Measurements from ENCODE around the gene FBXO42. TPM values are rescaled to one million over a fixed set of nuclear protein-coding genes. Genes with fewer than 3 reads are reported as not detected.
"Not testable (repeated sequence)": the region's sequence is repeated elsewhere in the genome, so short reads cannot be mapped to it uniquely, and the experiment has no call there.

Gene FBXO42
- total RNA-seq, 1 experiment from 2014 or later, result 11.3 TPM

DNA sequence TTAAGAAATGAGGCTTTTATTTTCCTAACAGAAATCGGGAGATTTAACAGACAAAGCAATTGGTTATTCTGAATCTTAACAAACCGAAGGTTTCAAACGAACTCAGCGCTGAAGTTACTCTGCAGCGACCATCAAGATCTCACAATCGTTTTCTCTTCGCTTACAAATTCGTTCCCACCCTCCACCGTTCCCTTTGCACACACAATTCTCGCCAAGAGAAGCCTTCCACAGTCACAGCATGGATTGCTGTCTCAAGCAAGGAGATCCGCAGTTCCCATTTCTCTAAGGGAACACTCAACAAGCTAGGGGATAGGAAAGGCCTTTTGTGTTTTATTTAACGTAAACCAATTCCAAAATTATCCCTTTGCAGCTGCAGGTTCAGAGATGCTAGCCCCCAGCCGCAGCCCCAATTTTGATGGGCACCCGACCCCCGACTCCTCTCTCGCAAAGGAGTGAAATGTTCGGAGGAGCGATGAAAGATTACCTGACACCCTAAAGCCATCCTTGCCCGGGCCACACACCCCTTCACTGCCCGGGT, 755 bp downstream of the FBXO42 start:
- Mint-ChIP-seq H3K36me3 (ENCODE audit: insufficient read depth, unreplicated experiment) (no peaks in the 10 kb centered on the region), H3K27me3 (ENCODE audit: insufficient read depth, unreplicated experiment) (no peaks in the 10 kb centered on the region), H3K4me3 (ENCODE audit: unreplicated experiment) (peak overlapping the region; percentile 84), H3K27ac (ENCODE audit: unreplicated experiment) (peak overlapping the region; percentile 76), H3K9me3 (ENCODE audit: unreplicated experiment) (no peaks in the 10 kb centered on the region), H3K4me1 (ENCODE audit: low read depth, unreplicated experiment) (no peaks in the 10 kb centered on the region)
- Histone ChIP-seq H3K9me3 (no peaks in the 10 kb centered on the region), H3K36me3 (ENCODE audit: control insufficient read depth, insufficient read depth, low read length) (no peaks in the 10 kb centered on the region), H3K4me1 (peaks cover 14% of the 10 kb centered on the region; the same call in 1 of the 2 replicates), H3K27me3 (replicated peaks; ENCODE audit: control insufficient read depth, insufficient read depth, low read length) (no peaks in the 10 kb centered on the region), H3K4me3 (ENCODE audit: low read depth, low read length) (peak overlapping the region; percentile 66)
- CTCF ChIA-PET, result interaction anchor here (0.6 to 1.7 kb wide), 3 partner anchors 12 to 16 kb away, joined by 3 to 12 read pairs (median 4); partner anchors contain the start of gene SZRD1
- POLR2A ChIA-PET, result interaction anchor here (0.5 to 0.6 kb wide), 3 partner anchors 134 to 207 kb away, joined by 3 to 4 read pairs (median 4); no protein-coding TSS in a partner anchor
- TSS peak; percentile 50 for BruUV-seq (replicated peaks)
- TF ChIP-seq CTCF (IDR thresholded peaks at IDR 0.05; ENCODE audit: insufficient read depth in 1 of 2, low read depth in 1 of 2, low read length in 1 of 2, severe bottlenecking in 1 of 2, unreplicated experiment in 1 of 2), result no peak
- intact Hi-C loops (cut with micrococcal nuclease; ENCODE audit: unreplicated experiment), result no loop called here
- no peak for DNase-seq

DNA sequence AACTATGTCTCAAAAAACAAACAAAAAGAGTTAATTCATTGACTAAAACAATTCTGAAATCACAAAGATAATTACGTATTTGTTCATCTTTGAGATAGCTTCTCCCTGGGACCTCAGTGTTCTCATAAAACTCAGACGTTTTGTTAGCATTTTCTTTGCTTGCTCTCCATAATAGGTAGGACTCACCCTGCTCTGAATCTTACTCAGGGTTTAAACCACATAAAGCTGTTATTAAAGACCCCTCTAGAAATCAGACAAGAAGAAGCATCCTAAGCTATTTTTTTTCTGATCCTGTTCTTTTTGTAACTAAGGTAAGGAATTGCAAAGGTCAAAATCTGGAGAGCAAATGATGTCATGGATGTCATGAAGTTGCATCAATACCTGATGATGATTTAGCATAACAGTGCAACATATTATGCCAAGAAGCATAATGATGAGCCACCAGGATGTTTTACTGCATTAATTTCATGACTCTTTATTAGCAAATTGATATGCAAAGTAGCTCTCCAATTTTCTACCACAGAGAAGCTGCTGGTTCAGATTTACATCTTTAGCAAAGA, 2.4 kb downstream of the FBXO42 start:
- Mint-ChIP-seq H3K4me3 (ENCODE audit: unreplicated experiment) (no peak overlapping the region), H3K36me3 (ENCODE audit: insufficient read depth, unreplicated experiment) (no peaks in the 10 kb centered on the region), H3K4me1 (ENCODE audit: low read depth, unreplicated experiment) (no peaks in the 10 kb centered on the region), H3K9me3 (ENCODE audit: unreplicated experiment) (no peaks in the 10 kb centered on the region), H3K27ac (ENCODE audit: unreplicated experiment) (no peak overlapping the region), H3K27me3 (ENCODE audit: insufficient read depth, unreplicated experiment) (no peaks in the 10 kb centered on the region)
- intact Hi-C loops (cut with micrococcal nuclease; ENCODE audit: unreplicated experiment), result no loop called here
- no peaks in the 10 kb centered on the region for H3K27me3 ChIP-seq (replicated peaks; ENCODE audit: control insufficient read depth, insufficient read depth, low read length)
- ChIA-PET POLR2A (no interaction called here), CTCF (no interaction called here)
- BruUV-seq (replicated peaks), result no TSS peak
- peaks cover 14% of the 10 kb centered on the region; the same call in 1 of the 2 replicates for H3K4me1 ChIP-seq
- DNase-seq, result no peak
- H3K4me3 ChIP-seq (ENCODE audit: low read depth, low read length), result no peak overlapping the region
- TF ChIP-seq CTCF (IDR thresholded peaks at IDR 0.05; ENCODE audit: insufficient read depth in 1 of 2, low read depth in 1 of 2, low read length in 1 of 2, severe bottlenecking in 1 of 2, unreplicated experiment in 1 of 2), result no peak
- H3K9me3 ChIP-seq, result no peaks in the 10 kb centered on the region
- H3K36me3 ChIP-seq (ENCODE audit: control insufficient read depth, insufficient read depth, low read length), result no peaks in the 10 kb centered on the region

DNA sequence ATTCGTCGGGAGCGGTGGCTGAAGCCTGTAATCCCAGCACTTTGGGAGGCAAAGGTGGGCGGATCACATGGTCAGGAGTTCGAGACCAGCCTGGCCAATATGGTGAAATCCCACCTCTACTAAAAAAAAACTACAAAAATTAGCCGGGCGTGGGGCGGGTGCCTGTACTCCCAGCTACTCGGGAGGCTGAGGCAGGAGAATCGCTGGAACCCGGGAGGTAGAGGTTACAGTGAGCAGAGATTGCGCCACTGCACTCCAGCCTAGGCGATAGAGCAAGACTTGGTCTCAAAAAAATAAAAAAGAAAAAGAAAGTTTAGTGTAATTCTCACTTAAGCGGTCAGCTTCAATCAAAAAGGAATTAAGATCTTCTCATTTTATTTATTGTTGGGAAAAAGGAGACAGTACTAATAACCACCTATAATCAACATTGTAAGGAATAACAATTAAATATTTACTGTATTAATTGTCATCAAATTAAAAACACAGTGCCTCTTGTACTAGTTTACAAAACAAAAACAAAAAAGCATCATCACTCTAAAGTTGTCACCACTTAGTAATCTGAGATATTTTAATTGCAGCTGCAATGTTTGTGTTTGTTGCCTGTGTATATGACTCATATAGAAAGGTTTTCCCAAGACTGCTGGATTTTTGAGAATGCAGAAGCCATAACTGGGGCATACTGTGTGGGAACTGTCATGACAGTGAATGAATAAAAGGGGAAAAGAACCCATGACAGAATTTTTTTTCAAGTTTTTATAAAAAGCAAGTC, 3.7 kb downstream of the FBXO42 start:
- intact Hi-C loops (cut with micrococcal nuclease; ENCODE audit: unreplicated experiment), result no loop called here
- Histone ChIP-seq H3K36me3 (ENCODE audit: control insufficient read depth, insufficient read depth, low read length) (no peaks in the 10 kb centered on the region), H3K27me3 (replicated peaks; ENCODE audit: control insufficient read depth, insufficient read depth, low read length) (no peaks in the 10 kb centered on the region), H3K9me3 (no peaks in the 10 kb centered on the region), H3K4me3 (ENCODE audit: low read depth, low read length) (no peak overlapping the region), H3K4me1 (peaks cover 14% of the 10 kb centered on the region; the same call in 1 of the 2 replicates)
- POLR2A ChIA-PET, result interaction anchor here (0.6 kb wide), 1 partner anchor 105 kb away, joined by 3 read pairs; no protein-coding TSS in a partner anchor
- no peak overlapping the region for H3K4me3 Mint-ChIP-seq (ENCODE audit: unreplicated experiment)
- no peaks in the 10 kb centered on the region for H3K4me1 Mint-ChIP-seq (ENCODE audit: low read depth, unreplicated experiment)
- TF ChIP-seq CTCF (IDR thresholded peaks at IDR 0.05; ENCODE audit: insufficient read depth in 1 of 2, low read depth in 1 of 2, low read length in 1 of 2, severe bottlenecking in 1 of 2, unreplicated experiment in 1 of 2), result no peak
- BruUV-seq (replicated peaks), result no TSS peak
- no peaks in the 10 kb centered on the region for H3K36me3 Mint-ChIP-seq (ENCODE audit: insufficient read depth, unreplicated experiment)
- H3K27ac Mint-ChIP-seq (ENCODE audit: unreplicated experiment), result no peak overlapping the region
- H3K27me3 Mint-ChIP-seq (ENCODE audit: insufficient read depth, unreplicated experiment), result no peaks in the 10 kb centered on the region
- no peaks in the 10 kb centered on the region for H3K9me3 Mint-ChIP-seq (ENCODE audit: unreplicated experiment)
- CTCF ChIA-PET, result no interaction called here
- DNase-seq, result no peak

DNA sequence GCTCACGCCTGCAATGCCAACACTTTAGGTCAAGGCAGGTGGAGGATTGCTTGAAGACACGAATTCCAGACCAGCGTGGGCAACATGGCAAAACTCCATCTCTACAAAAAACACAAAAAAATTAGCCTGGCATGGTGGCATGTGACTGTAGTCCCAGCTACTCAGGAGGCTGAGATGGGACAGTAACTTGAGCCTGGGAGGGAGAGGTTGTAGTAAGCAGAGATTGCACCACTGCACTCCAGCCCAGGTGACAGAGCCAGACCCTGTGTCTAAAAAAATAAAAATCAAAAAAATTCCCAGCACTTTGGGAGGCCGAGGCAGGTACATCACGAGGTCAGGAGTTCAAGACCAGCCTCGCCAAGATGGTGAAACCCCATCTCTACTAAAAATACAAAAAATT, 9.0 kb downstream of the FBXO42 start:
- H3K4me1 ChIP-seq; H3K27ac Mint-ChIP-seq (ENCODE audit: unreplicated experiment); POLR2A ChIA-PET; H3K36me3 Mint-ChIP-seq (ENCODE audit: insufficient read depth, unreplicated experiment); H3K4me3 ChIP-seq (ENCODE audit: low read depth, low read length); H3K27me3 ChIP-seq (replicated peaks; ENCODE audit: control insufficient read depth, insufficient read depth, low read length); intact Hi-C loops (cut with micrococcal nuclease; ENCODE audit: unreplicated experiment); H3K27me3 Mint-ChIP-seq (ENCODE audit: insufficient read depth, unreplicated experiment); H3K9me3 ChIP-seq; H3K36me3 ChIP-seq (ENCODE audit: control insufficient read depth, insufficient read depth, low read length); H3K4me3 Mint-ChIP-seq (ENCODE audit: unreplicated experiment); H3K9me3 Mint-ChIP-seq (ENCODE audit: unreplicated experiment); H3K4me1 Mint-ChIP-seq (ENCODE audit: low read depth, unreplicated experiment); BruUV-seq (replicated peaks); DNase-seq; CTCF ChIA-PET: not testable (repeated sequence)

All from Caco-2 (cell line).